Measurements from ENCODE around the gene THBS3.

GRCh38 chr1:155256058-155256852, 48.6 kb upstream of the THBS3 start:
- no peak for TF ChIP-seq CTCF (optimal IDR thresholded peaks at IDR 0.05 in 1 of 3, IDR thresholded peaks at IDR 0.05 in 1 of 3, conservative IDR thresholded peaks at IDR 0.05 in 1 of 3; ENCODE audit: extremely low read depth in 1 of 3, insufficient read depth in 2 of 3, low read length in 3 of 3)
- TF ChIP-seq EZH2 (IDR thresholded peaks at IDR 0.05; ENCODE audit: low read length) = no peak
